HepG2 (cell line): Measurements from ENCODE around the gene SF3A2. TPM values are rescaled to one million over a fixed set of nuclear protein-coding genes. Genes with fewer than 3 reads are reported as not detected.

Experiments used
- BRD4 ChIP-seq: sonication (generic); formaldehyde crosslinking; IDR thresholded peaks from 2 replicates; pipeline ENCODE4 v1.4.0; 2020; ENCODE audit warnings: missing genetic modification reagents
- HNRNPLL ChIP-seq: fragments of 200-400 bp; formaldehyde crosslinking; IDR thresholded peaks from 2 replicates; pipeline ENCODE4 v1.6.1; 2017; ENCODE audit warnings: mild to moderate bottlenecking, low read depth, low read length; ENCODE audit not compliant: poor library complexity, severe bottlenecking
- IRF2 ChIP-seq: IDR thresholded peaks from 2 replicates; pipeline ENCODE4 v1.6.1; 2018; ENCODE audit warnings: missing genetic modification reagents, missing compliant biosample characterization
- IRX3 ChIP-seq: sonication (generic); formaldehyde crosslinking; IDR thresholded peaks from 2 replicates; pipeline ENCODE4 v1.8.1; 2023; ENCODE audit warnings: mild to moderate bottlenecking, low read depth, missing genetic modification reagents, borderline replicate concordance
- JUN ChIP-seq: sonication (generic); formaldehyde crosslinking; IDR thresholded peaks from 2 replicates; pipeline ENCODE4 v1.4.0; 2020; ENCODE audit warnings: mild to moderate bottlenecking, missing genetic modification reagents
- KLF13 ChIP-seq: sonication (generic); formaldehyde crosslinking; IDR thresholded peaks from 2 replicates; pipeline ENCODE4 v1.4.0; 2020; ENCODE audit warnings: mild to moderate bottlenecking, missing genetic modification reagents
- NFIC ChIP-seq: IDR thresholded peaks from 2 replicates; pipeline ENCODE4 v1.6.1; 2012; ENCODE audit warnings: mild to moderate bottlenecking, low read length, inconsistent platforms
- NR2F6 ChIP-seq, 2 experiments: IDR thresholded peaks; 2 replicates each; pipeline ENCODE4 v1.6.1; 2016; ENCODE audit warnings: antibody characterized with exemption in 1 of 2, mild to moderate bottlenecking in 1 of 2
- SOX13 ChIP-seq, 3 experiments: fragments of 450-650 bp in 1 of 3; sonication (generic) in 1 of 3; formaldehyde crosslinking in 1 of 3; IDR thresholded peaks in 2 of 3; conservative IDR thresholded peaks in 1 of 3; 2 replicates each; pipeline versions ENCODE4 v1.5.0 to v1.6.1; 2016 to 2020; ENCODE audit warnings: antibody characterized with exemption in 1 of 3, mild to moderate bottlenecking in 1 of 3, missing compliant biosample characterization in 1 of 3, missing genetic modification reagents in 1 of 3, moderate library complexity in 1 of 3
- SRY ChIP-seq: sonication (generic); formaldehyde crosslinking; IDR thresholded peaks from 2 replicates; pipeline ENCODE4 v1.8.0; 2022; ENCODE audit warnings: mild to moderate bottlenecking, missing genetic modification reagents
- ZFP41 ChIP-seq: sonication (generic); formaldehyde crosslinking; IDR thresholded peaks from 2 replicates; pipeline ENCODE4 v1.4.0; 2020; ENCODE audit warnings: mild to moderate bottlenecking, missing genetic modification reagents, borderline replicate concordance
- ZNF382 ChIP-seq: sonication (generic); formaldehyde crosslinking; IDR thresholded peaks from 2 replicates; pipeline ENCODE4 v1.5.0; 2020; ENCODE audit warnings: missing genetic modification reagents, mild to moderate bottlenecking, borderline replicate concordance
- ZNF562 ChIP-seq: sonication (generic); formaldehyde crosslinking; IDR thresholded peaks from 2 replicates; pipeline ENCODE4 v1.8.0; 2022; ENCODE audit warnings: missing genetic modification reagents, borderline replicate concordance
- ZNF569 ChIP-seq: sonication (generic); formaldehyde crosslinking; IDR thresholded peaks from 2 replicates; pipeline ENCODE4 v1.5.0; 2020; ENCODE audit warnings: mild to moderate bottlenecking, missing genetic modification reagents, moderate library complexity, borderline replicate concordance
- ZNF75D ChIP-seq: sonication (generic); formaldehyde crosslinking; IDR thresholded peaks from 2 replicates; pipeline ENCODE4 v1.8.1; 2023; ENCODE audit warnings: missing genetic modification reagents, mild to moderate bottlenecking, borderline replicate concordance
- ZNF792 ChIP-seq: IDR thresholded peaks from 2 replicates; pipeline ENCODE4 v1.6.1; 2016
- polyA plus RNA-seq, 8 experiments: library from polyadenylated mRNA; depleted of rRNA in 3 of 8; stranded (reverse) in 7 of 8; unstranded in 1 of 8; fragments of >200 nt; fragmentation: Illumina TruSeq in 4 of 8; extraction: Trizol in 4 of 8; gene quantifications; 2 replicates each; pipeline versions ENCODE4 v1.2.1 to v1.2.3, GENCODE V29; 2011 to 2016; ENCODE audit warnings: low read depth in 4 of 8, missing spikeins in 1 of 8, mixed read lengths in 1 of 8; ENCODE audit not compliant: insufficient read depth in 1 of 8
- total RNA-seq, 5 experiments: library from RNA; depleted of rRNA; stranded (reverse); fragments of >200 nt; fragmentation: Illumina TruSeq; extraction: Trizol; gene quantifications; 2 replicates each; pipeline ENCODE4 v1.2.3, GENCODE V29; 2016; ENCODE audit warnings: low read depth in 1 of 5
- TF ChIP-seq, protein P1 (sequence below): sonication (generic); formaldehyde crosslinking; IDR thresholded peaks from 2 replicates; pipeline ENCODE4 v1.5.0; 2020; ENCODE audit warnings: mild to moderate bottlenecking, missing genetic modification reagents, moderate library complexity
- TF ChIP-seq, protein P2 (sequence below): sonication (generic); formaldehyde crosslinking; IDR thresholded peaks from 2 replicates; pipeline ENCODE4 v1.4.0; 2020; ENCODE audit warnings: mild to moderate bottlenecking, missing genetic modification reagents
- TF ChIP-seq, protein P3 (sequence below): sonication (generic); formaldehyde crosslinking; IDR thresholded peaks from 2 replicates; pipeline ENCODE4 v1.4.0; 2020; ENCODE audit warnings: missing genetic modification reagents, borderline replicate concordance
- TF ChIP-seq, protein P4 (sequence below): sonication (generic); formaldehyde crosslinking; IDR thresholded peaks from 2 replicates; pipeline ENCODE4 v1.4.0; 2020; ENCODE audit warnings: missing genetic modification reagents

SF3A2 gene
- total and polyA plus RNA-seq, 2 of the 13 experiments (the other 11 are each of a cell fraction or from before 2014, with no cell fraction given): 8.6 to 8.8 TPM

DNA sequence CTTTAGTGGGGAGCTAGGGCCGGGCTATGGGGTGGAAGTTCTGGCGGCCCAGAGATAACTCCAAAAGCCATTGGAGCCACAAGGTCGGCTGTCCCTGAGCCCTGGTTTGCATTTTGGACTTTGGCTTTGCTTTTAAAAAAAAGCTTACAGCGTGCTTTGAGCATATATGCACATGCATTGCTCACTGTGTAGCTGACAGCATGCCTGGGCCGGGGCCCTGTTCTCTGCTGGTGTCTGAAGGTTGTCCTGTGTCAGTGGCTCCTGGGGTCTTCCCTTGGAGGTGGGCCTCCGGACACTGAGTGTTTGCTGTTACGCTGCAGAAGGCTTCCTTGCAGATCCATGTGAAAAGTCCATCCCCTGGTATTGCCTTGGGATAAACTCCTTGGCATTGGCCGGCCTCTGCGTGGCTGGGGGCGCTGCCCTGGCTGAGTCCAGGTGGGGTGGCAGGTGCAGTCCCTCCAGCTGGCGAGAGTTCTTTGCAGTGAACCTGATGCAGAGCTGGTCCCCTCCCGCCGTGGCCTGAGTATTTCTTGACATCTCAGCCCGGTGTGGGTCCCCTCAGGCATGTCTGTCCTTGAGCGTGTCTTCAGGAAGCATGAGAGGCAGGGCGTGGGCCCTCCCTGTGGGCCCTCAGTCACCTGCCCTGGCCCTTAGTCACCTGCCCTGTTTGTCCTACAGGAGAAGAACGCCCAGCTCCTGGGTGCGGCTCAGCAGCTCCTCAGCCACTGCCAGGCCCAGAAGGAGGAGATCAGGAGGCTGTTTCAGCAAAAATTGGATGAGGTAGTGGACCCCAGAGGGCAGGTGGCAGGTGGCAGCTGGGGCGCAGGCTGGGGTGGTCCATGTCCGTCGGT is 23.5 kb upstream of the SF3A2 start (continued):
- TF ChIP-seq NFIC (0 out of 2 replicates have a peak, but pooled peaks have one; percentile 33), KLF13 (CRISPR knock-in tag) (no peak), SOX13 (IDR thresholded peaks at IDR 0.05) (no peak), SOX13 (CRISPR knock-in tag; conservative IDR thresholded peaks at IDR 0.05 in 1 of 2, IDR thresholded peaks at IDR 0.05 in 1 of 2) (peak in 1 of 2 experiments; percentile 41; a peak in 2 of 4 replicates), BRD4 (CRISPR knock-in tag) (no peak), NR2F6 (IDR thresholded peaks at IDR 0.05) (peak; percentile 11; the same call in 1 of the 2 replicates), NR2F6 (CRISPR knock-in tag; IDR thresholded peaks at IDR 0.05) (peak; percentile 45), JUN (CRISPR knock-in tag) (peak; percentile 65; the same call in 1 of the 2 replicates), ZNF792 (0 out of 2 replicates have a peak, but pooled peaks have one; percentile 51), SRY (CRISPR knock-in tag) (peak; percentile 92; the same call in 1 of the 2 replicates), ZFP41 (CRISPR knock-in tag) (peak; percentile 89), ZNF569 (no peak), IRF2 (CRISPR knock-in tag) (peak; percentile 61; the same call in 1 of the 2 replicates), ZNF562 (no peak), HNRNPLL (no peak), ZNF75D (no peak), IRX3 (peak; percentile 99), ZNF382 (no peak)
- TF ChIP-seq, protein P1, sequence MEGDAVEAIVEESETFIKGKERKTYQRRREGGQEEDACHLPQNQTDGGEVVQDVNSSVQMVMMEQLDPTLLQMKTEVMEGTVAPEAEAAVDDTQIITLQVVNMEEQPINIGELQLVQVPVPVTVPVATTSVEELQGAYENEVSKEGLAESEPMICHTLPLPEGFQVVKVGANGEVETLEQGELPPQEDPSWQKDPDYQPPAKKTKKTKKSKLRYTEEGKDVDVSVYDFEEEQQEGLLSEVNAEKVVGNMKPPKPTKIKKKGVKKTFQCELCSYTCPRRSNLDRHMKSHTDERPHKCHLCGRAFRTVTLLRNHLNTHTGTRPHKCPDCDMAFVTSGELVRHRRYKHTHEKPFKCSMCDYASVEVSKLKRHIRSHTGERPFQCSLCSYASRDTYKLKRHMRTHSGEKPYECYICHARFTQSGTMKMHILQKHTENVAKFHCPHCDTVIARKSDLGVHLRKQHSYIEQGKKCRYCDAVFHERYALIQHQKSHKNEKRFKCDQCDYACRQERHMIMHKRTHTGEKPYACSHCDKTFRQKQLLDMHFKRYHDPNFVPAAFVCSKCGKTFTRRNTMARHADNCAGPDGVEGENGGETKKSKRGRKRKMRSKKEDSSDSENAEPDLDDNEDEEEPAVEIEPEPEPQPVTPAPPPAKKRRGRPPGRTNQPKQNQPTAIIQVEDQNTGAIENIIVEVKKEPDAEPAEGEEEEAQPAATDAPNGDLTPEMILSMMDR (CRISPR knock-in tag): no peak
- TF ChIP-seq, protein P2, sequence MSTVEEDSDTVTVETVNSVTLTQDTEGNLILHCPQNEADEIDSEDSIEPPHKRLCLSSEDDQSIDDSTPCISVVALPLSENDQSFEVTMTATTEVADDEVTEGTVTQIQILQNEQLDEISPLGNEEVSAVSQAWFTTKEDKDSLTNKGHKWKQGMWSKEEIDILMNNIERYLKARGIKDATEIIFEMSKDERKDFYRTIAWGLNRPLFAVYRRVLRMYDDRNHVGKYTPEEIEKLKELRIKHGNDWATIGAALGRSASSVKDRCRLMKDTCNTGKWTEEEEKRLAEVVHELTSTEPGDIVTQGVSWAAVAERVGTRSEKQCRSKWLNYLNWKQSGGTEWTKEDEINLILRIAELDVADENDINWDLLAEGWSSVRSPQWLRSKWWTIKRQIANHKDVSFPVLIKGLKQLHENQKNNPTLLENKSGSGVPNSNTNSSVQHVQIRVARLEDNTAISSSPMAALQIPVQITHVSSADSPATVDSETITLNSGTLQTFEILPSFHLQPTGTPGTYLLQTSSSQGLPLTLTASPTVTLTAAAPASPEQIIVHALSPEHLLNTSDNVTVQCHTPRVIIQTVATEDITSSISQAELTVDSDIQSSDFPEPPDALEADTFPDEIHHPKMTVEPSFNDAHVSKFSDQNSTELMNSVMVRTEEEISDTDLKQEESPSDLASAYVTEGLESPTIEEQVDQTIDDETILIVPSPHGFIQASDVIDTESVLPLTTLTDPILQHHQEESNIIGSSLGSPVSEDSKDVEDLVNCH (CRISPR knock-in tag): peak; percentile 94
- TF ChIP-seq, protein P3, sequence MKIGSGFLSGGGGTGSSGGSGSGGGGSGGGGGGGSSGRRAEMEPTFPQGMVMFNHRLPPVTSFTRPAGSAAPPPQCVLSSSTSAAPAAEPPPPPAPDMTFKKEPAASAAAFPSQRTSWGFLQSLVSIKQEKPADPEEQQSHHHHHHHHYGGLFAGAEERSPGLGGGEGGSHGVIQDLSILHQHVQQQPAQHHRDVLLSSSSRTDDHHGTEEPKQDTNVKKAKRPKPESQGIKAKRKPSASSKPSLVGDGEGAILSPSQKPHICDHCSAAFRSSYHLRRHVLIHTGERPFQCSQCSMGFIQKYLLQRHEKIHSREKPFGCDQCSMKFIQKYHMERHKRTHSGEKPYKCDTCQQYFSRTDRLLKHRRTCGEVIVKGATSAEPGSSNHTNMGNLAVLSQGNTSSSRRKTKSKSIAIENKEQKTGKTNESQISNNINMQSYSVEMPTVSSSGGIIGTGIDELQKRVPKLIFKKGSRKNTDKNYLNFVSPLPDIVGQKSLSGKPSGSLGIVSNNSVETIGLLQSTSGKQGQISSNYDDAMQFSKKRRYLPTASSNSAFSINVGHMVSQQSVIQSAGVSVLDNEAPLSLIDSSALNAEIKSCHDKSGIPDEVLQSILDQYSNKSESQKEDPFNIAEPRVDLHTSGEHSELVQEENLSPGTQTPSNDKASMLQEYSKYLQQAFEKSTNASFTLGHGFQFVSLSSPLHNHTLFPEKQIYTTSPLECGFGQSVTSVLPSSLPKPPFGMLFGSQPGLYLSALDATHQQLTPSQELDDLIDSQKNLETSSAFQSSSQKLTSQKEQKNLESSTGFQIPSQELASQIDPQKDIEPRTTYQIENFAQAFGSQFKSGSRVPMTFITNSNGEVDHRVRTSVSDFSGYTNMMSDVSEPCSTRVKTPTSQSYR (CRISPR knock-in tag): no peak; the same call in 1 of the 2 replicates
- TF ChIP-seq, protein P4, sequence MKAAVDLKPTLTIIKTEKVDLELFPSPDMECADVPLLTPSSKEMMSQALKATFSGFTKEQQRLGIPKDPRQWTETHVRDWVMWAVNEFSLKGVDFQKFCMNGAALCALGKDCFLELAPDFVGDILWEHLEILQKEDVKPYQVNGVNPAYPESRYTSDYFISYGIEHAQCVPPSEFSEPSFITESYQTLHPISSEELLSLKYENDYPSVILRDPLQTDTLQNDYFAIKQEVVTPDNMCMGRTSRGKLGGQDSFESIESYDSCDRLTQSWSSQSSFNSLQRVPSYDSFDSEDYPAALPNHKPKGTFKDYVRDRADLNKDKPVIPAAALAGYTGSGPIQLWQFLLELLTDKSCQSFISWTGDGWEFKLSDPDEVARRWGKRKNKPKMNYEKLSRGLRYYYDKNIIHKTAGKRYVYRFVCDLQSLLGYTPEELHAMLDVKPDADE: peak; percentile 77; the same call in 1 of the 2 replicates
